HepG2 (cell line): ENCODE data around the gene GUCA1A. TPM values are rescaled to one million over a fixed set of nuclear protein-coding genes. Genes with fewer than 3 reads are reported as not detected.

Experiments
- HHEX ChIP-seq: IDR thresholded peaks from 2 replicates; pipeline ENCODE4 v1.6.1; 2016; ENCODE audit warnings: control low read depth
- HOXA3 ChIP-seq: sonication (generic); formaldehyde crosslinking; IDR thresholded peaks from 2 replicates; pipeline ENCODE4 v1.5.0; 2020; ENCODE audit warnings: missing genetic modification reagents
- HOXA9 ChIP-seq: sonication (generic); formaldehyde crosslinking; IDR thresholded peaks from 2 replicates; pipeline ENCODE4 v1.8.1; 2022; ENCODE audit warnings: missing genetic modification reagents, mild to moderate bottlenecking, moderate library complexity, borderline replicate concordance
- IRX3 ChIP-seq: sonication (generic); formaldehyde crosslinking; IDR thresholded peaks from 2 replicates; pipeline ENCODE4 v1.8.1; 2023; ENCODE audit warnings: mild to moderate bottlenecking, low read depth, missing genetic modification reagents, borderline replicate concordance
- MTA1 ChIP-seq: sonication (generic); formaldehyde crosslinking; IDR thresholded peaks from 2 replicates; pipeline ENCODE4 v1.4.0; 2020; ENCODE audit warnings: missing genetic modification reagents, mild to moderate bottlenecking, borderline replicate concordance
- NR1H2 ChIP-seq: sonication (generic); formaldehyde crosslinking; IDR thresholded peaks from 2 replicates; pipeline ENCODE4 v1.8.1; 2022; ENCODE audit warnings: low read depth, missing genetic modification reagents, borderline replicate concordance
- PITX1 ChIP-seq: sonication (generic); formaldehyde crosslinking; IDR thresholded peaks from 2 replicates; pipeline ENCODE4 v1.5.1; 2020; ENCODE audit warnings: mild to moderate bottlenecking, missing genetic modification reagents
- POLR2AphosphoS2 ChIP-seq: IDR thresholded peaks from 2 replicates; pipeline ENCODE4 v1.6.1; 2011; ENCODE audit warnings: low read depth, low read length, improper control_type of control experiment
- SNAPC5 ChIP-seq: sonication (generic); formaldehyde crosslinking; IDR thresholded peaks from 2 replicates; pipeline ENCODE4 v1.8.1; 2023; ENCODE audit warnings: mild to moderate bottlenecking, missing genetic modification reagents, borderline replicate concordance
- YEATS4 ChIP-seq: sonication (generic); formaldehyde crosslinking; IDR thresholded peaks from 2 replicates; pipeline ENCODE4 v1.4.0; 2020; ENCODE audit warnings: missing genetic modification reagents, borderline replicate concordance
- ZBED4 ChIP-seq: sonication (generic); formaldehyde crosslinking; IDR thresholded peaks from 2 replicates; pipeline ENCODE4 v1.4.0; 2020; ENCODE audit warnings: missing genetic modification reagents, borderline replicate concordance
- ZBTB42 ChIP-seq: sonication (generic); formaldehyde crosslinking; IDR thresholded peaks from 2 replicates; pipeline ENCODE4 v1.5.0; 2020; ENCODE audit warnings: mild to moderate bottlenecking, missing genetic modification reagents
- ZBTB46 ChIP-seq: sonication (generic); formaldehyde crosslinking; IDR thresholded peaks from 2 replicates; pipeline ENCODE4 v1.4.0; 2020; ENCODE audit warnings: mild to moderate bottlenecking, missing genetic modification reagents, borderline replicate concordance
- ZMAT3 ChIP-seq: sonication (generic); formaldehyde crosslinking; conservative IDR thresholded peaks from 2 replicates; pipeline ENCODE4 v1.7.0; 2021; ENCODE audit warnings: missing genetic modification reagents
- ZNF142 ChIP-seq: sonication (generic); formaldehyde crosslinking; IDR thresholded peaks from 2 replicates; pipeline ENCODE4 v1.4.0; 2020; ENCODE audit warnings: missing genetic modification reagents
- ZNF382 ChIP-seq: sonication (generic); formaldehyde crosslinking; IDR thresholded peaks from 2 replicates; pipeline ENCODE4 v1.5.0; 2020; ENCODE audit warnings: missing genetic modification reagents, mild to moderate bottlenecking, borderline replicate concordance
- ZNF605 ChIP-seq: sonication (generic); formaldehyde crosslinking; IDR thresholded peaks from 2 replicates; pipeline ENCODE4 v1.8.0; 2022; ENCODE audit warnings: mild to moderate bottlenecking, missing genetic modification reagents
- polyA plus RNA-seq, 8 experiments: library from polyadenylated mRNA; depleted of rRNA in 3 of 8; stranded (reverse) in 7 of 8; unstranded in 1 of 8; fragments of >200 nt; fragmentation: Illumina TruSeq in 4 of 8; extraction: Trizol in 4 of 8; gene quantifications; 2 replicates each; pipeline versions ENCODE4 v1.2.1 to v1.2.3, GENCODE V29; 2011 to 2016; ENCODE audit warnings: low read depth in 4 of 8, missing spikeins in 1 of 8, mixed read lengths in 1 of 8; ENCODE audit not compliant: insufficient read depth in 1 of 8
- total RNA-seq, 5 experiments: library from RNA; depleted of rRNA; stranded (reverse); fragments of >200 nt; fragmentation: Illumina TruSeq; extraction: Trizol; gene quantifications; 2 replicates each; pipeline ENCODE4 v1.2.3, GENCODE V29; 2016; ENCODE audit warnings: low read depth in 1 of 5

GUCA1A gene
- total and polyA plus RNA-seq, 2 of the 13 experiments (the other 11 are each of a cell fraction or from before 2014, with no cell fraction given) = not detected

GRCh38 chr6:42217519-42218367 lies 44.6 kb downstream of the GUCA1A start, which contains the start of gene MRPS10 (continued):
- no peak for TF ChIP-seq MTA1
- no peak for TF ChIP-seq ZNF382 (CRISPR knock-in tag)
- no peak for TF ChIP-seq HOXA9
- no peak for TF ChIP-seq ZBTB46 (CRISPR knock-in tag)
- peak; percentile 73; the same call in 1 of the 2 replicates for TF ChIP-seq ZNF605
- no peak for TF ChIP-seq SNAPC5
- TF ChIP-seq YEATS4 (CRISPR knock-in tag) = peak; percentile 91
- TF ChIP-seq PITX1 (CRISPR knock-in tag) = peak; percentile 14; the same call in 1 of the 2 replicates
- TF ChIP-seq IRX3 (CRISPR knock-in tag) = no peak
- TF ChIP-seq ZBED4 = no peak
- TF ChIP-seq NR1H2 (CRISPR knock-in tag) = no peak
- TF ChIP-seq ZMAT3 (CRISPR knock-in tag) = no peak
- TF ChIP-seq HOXA3 (CRISPR knock-in tag) = peak; percentile 99
- TF ChIP-seq ZNF142 = no peak
- no peak for TF ChIP-seq ZBTB42 (CRISPR knock-in tag)
- peak; percentile 71; the same call in 1 of the 2 replicates for TF ChIP-seq POLR2AphosphoS2
- TF ChIP-seq HHEX (CRISPR knock-in tag) = no peak
